ENCODE data around the gene TTF1. TPM values are rescaled to one million over a fixed set of nuclear protein-coding genes. Genes with fewer than 3 reads are reported as not detected.

Gene TTF1
- total RNA-seq, 4 donors from 2014 or later, result 7.7 to 19.7 (median 9.1) TPM

GRCh38 chr9:132423503-132423902 lies 16.9 kb upstream of the TTF1 start:
- no peaks in the 10 kb centered on the region for H3K36me3 ChIP-seq
- no peak overlapping the region for H3K27ac ChIP-seq
- TF ChIP-seq POLR2AphosphoS5 (IDR thresholded peaks at IDR 0.05) (no peak), POLR2A (IDR thresholded peaks at IDR 0.05) (no peak), EP300 (IDR thresholded peaks at IDR 0.05) (no peak), CTCF (IDR thresholded peaks at IDR 0.05) (no peak)
- WGBS, result 75% methylated on average over 5 of the region's 5 CpGs
- no peak overlapping the region for H3K4me3 ChIP-seq
- DNase-seq (ENCODE audit: low spot score in 2 of 2), result no peak
- H3K9me3 ChIP-seq, result no peaks in the 10 kb centered on the region
- peaks cover 78% of the 10 kb centered on the region for H3K27me3 ChIP-seq
- H3K4me1 ChIP-seq, result no peaks in the 10 kb centered on the region

GRCh38 chr9:132422574-132422973 lies 15.9 kb upstream of the TTF1 start:
- H3K4me1 ChIP-seq, result no peaks in the 10 kb centered on the region
- H3K9me3 ChIP-seq, result no peaks in the 10 kb centered on the region
- no peaks in the 10 kb centered on the region for H3K36me3 ChIP-seq
- H3K27me3 ChIP-seq, result peaks cover 78% of the 10 kb centered on the region
- no peak overlapping the region for H3K27ac ChIP-seq
- WGBS, result 50% methylated on average over 5 of the region's 5 CpGs
- no peak for DNase-seq (ENCODE audit: low spot score in 2 of 2)
- H3K4me3 ChIP-seq, result no peak overlapping the region
- TF ChIP-seq POLR2A (IDR thresholded peaks at IDR 0.05), result no peak

- Histone ChIP-seq H3K27me3 (peaks cover 90% of the 10 kb centered on the region), H3K9me3 (no peaks in the 10 kb centered on the region), H3K4me1 (no peaks in the 10 kb centered on the region), H3K4me3 (no peak overlapping the region), H3K36me3 (no peaks in the 10 kb centered on the region), H3K27ac (no peak overlapping the region)
- DNase-seq (ENCODE audit: low spot score in 2 of 2), result no peak
- WGBS, result 62% methylated on average over 5 of the region's 5 CpGs
- no peak for TF ChIP-seq EP300 (IDR thresholded peaks at IDR 0.05)
- TF ChIP-seq POLR2AphosphoS5 (IDR thresholded peaks at IDR 0.05), result no peak
- TF ChIP-seq POLR2A (IDR thresholded peaks at IDR 0.05), result no peak
- TF ChIP-seq CTCF (IDR thresholded peaks at IDR 0.05), result no peak
Observed at GRCh38 chr9:132418726-132419363, 12.2 kb upstream of the TTF1 start.

- H3K27me3 ChIP-seq, result peaks cover 96% of the 10 kb centered on the region
- no peak overlapping the region for H3K27ac ChIP-seq
- 27% methylated on average over 12 of the region's 12 CpGs for WGBS
- H3K36me3 ChIP-seq, result no peaks in the 10 kb centered on the region
- no peak for DNase-seq (ENCODE audit: low spot score in 2 of 2)
- H3K4me1 ChIP-seq, result peaks cover 13% of the 10 kb centered on the region
- H3K4me3 ChIP-seq, result no peak overlapping the region
- TF ChIP-seq POLR2AphosphoS5 (IDR thresholded peaks at IDR 0.05), result no peak
- TF ChIP-seq EP300 (IDR thresholded peaks at IDR 0.05), result no peak
- TF ChIP-seq CTCF (IDR thresholded peaks at IDR 0.05), result no peak
- TF ChIP-seq POLR2A (IDR thresholded peaks at IDR 0.05), result no peak
- H3K9me3 ChIP-seq, result no peaks in the 10 kb centered on the region
Observed at GRCh38 chr9:132415181-132415580, 8.5 kb upstream of the TTF1 start.

- no peak for DNase-seq (ENCODE audit: low spot score in 2 of 2)
- peaks cover 95% of the 10 kb centered on the region for H3K27me3 ChIP-seq
- H3K4me3 ChIP-seq, result no peak overlapping the region
- no peaks in the 10 kb centered on the region for H3K9me3 ChIP-seq
- TF ChIP-seq POLR2A (IDR thresholded peaks at IDR 0.05) (no peak), POLR2AphosphoS5 (IDR thresholded peaks at IDR 0.05) (no peak), EP300 (IDR thresholded peaks at IDR 0.05) (no peak), CTCF (IDR thresholded peaks at IDR 0.05) (no peak)
- H3K36me3 ChIP-seq, result no peaks in the 10 kb centered on the region
- 60% methylated on average over 7 of the region's 7 CpGs for WGBS
- H3K4me1 ChIP-seq, result peaks cover 18% of the 10 kb centered on the region
- no peak overlapping the region for H3K27ac ChIP-seq
Observed at GRCh38 chr9:132414731-132415130, 8.1 kb upstream of the TTF1 start.

GRCh38 chr9:132413926-132414325 lies 7.3 kb upstream of the TTF1 start:
- Histone ChIP-seq H3K27me3 (peaks cover 87% of the 10 kb centered on the region), H3K4me1 (peaks cover 23% of the 10 kb centered on the region), H3K4me3 (no peak overlapping the region), H3K9me3 (no peaks in the 10 kb centered on the region), H3K36me3 (no peaks in the 10 kb centered on the region), H3K27ac (no peak overlapping the region)
- TF ChIP-seq CTCF (IDR thresholded peaks at IDR 0.05), result no peak
- no peak for TF ChIP-seq POLR2A (IDR thresholded peaks at IDR 0.05)
- no peak for TF ChIP-seq EP300 (IDR thresholded peaks at IDR 0.05)
- TF ChIP-seq POLR2AphosphoS5 (IDR thresholded peaks at IDR 0.05), result no peak
- 49% methylated on average over 5 of the region's 5 CpGs for WGBS
- no peak for DNase-seq (ENCODE audit: low spot score in 2 of 2)
